Measurements from ENCODE around the gene SPATA32.
A peak's percentile ranks its signal among the peaks of the same experiment; 100 is the strongest.

DNA sequence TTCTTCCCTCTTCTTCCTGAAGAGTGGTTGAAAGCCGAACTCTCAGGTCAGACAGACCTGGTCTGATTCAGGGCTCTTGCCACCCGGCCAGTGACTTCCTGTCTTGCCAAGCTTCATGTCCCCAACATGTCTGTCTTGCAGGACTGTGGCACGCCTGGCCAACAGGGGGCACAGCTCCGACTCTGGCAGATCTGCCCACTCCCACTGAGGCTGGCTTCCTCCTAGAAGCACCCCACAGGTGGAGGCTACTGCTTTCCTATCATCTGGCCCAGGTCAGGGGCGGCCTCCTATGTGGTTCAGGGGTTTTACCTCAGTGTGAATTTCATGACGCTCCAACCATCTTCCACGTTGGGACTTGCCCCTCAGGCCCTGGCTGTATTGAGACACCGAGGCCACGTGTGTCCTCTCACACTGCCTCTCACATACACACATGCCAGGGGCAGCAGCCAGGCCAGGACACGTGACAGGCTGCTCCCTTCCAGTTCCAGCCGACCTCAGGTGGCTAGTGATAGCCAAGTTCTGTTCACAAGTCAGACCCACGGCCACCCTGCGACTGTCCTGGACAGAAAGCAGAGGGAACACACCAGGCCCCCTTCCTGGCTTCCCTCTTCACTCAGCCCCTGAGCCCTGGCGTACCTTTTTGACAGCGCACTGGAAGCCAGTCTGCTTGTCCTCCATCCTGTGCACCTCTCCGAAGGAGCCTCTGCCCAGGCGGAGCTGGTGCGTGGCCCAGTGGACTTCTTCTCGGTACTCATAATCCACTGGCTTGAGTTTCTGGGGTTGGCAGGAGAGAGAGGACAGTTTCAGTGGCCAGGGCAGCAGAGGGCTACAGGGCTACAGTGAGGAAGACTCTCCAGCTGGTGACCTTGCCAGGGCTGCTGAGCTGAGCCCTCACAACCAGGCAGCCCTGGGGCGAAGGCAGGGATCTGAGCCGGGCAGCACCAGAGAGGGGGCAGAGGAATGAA lies 22.6 kb upstream of the SPATA32 start:
- TF ChIP-seq, protein P1, sequence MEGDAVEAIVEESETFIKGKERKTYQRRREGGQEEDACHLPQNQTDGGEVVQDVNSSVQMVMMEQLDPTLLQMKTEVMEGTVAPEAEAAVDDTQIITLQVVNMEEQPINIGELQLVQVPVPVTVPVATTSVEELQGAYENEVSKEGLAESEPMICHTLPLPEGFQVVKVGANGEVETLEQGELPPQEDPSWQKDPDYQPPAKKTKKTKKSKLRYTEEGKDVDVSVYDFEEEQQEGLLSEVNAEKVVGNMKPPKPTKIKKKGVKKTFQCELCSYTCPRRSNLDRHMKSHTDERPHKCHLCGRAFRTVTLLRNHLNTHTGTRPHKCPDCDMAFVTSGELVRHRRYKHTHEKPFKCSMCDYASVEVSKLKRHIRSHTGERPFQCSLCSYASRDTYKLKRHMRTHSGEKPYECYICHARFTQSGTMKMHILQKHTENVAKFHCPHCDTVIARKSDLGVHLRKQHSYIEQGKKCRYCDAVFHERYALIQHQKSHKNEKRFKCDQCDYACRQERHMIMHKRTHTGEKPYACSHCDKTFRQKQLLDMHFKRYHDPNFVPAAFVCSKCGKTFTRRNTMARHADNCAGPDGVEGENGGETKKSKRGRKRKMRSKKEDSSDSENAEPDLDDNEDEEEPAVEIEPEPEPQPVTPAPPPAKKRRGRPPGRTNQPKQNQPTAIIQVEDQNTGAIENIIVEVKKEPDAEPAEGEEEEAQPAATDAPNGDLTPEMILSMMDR (IDR thresholded peaks at IDR 0.05) = no peak
- TF ChIP-seq POLR2A (IDR thresholded peaks at IDR 0.05) = no peak
- TF ChIP-seq POLR2AphosphoS5 (IDR thresholded peaks at IDR 0.05) = peak in 3 of 4 donors; percentile 18 to 27 (median 20)
- no peak for TF ChIP-seq EP300 (IDR thresholded peaks at IDR 0.05)

All from sigmoid colon (tissue), 4 donors.